ENCODE measurements around the gene LRMDA. TPM values are rescaled to one million over a fixed set of nuclear protein-coding genes. Genes with fewer than 3 reads are reported as not detected.

Gene LRMDA
- total RNA-seq, 1 donor from 2014 or later, result 0.96 TPM

GRCh38 chr10:75751232-75751631 lies 319.8 kb downstream of the LRMDA start:
- no peak for TF ChIP-seq CTCF (IDR thresholded peaks at IDR 0.05)
- Histone ChIP-seq H3K9me3 (no peaks in the 10 kb centered on the region), H3K4me3 (no peak overlapping the region), H3K36me3 (no peaks in the 10 kb centered on the region), H3K27me3 (no peaks in the 10 kb centered on the region), H3K4me1 (peaks cover 0 to 5% of the 10 kb centered on the region in 2 donors), H3K27ac (no peak overlapping the region)
- intact Hi-C loops (cut with DNase I), result no loop called here
- no peak for DNase-seq (ENCODE audit: low spot score in 2 of 2)

- Histone ChIP-seq H3K4me1 (peaks cover 0 to 5% of the 10 kb centered on the region in 2 donors), H3K27me3 (no peaks in the 10 kb centered on the region), H3K36me3 (no peaks in the 10 kb centered on the region), H3K4me3 (no peak overlapping the region), H3K9me3 (no peaks in the 10 kb centered on the region), H3K27ac (no peak overlapping the region)
- intact Hi-C loops (cut with DNase I), result no loop called here
- DNase-seq (ENCODE audit: low spot score in 2 of 2), result no peak
- TF ChIP-seq CTCF (IDR thresholded peaks at IDR 0.05), result no peak
Observed at GRCh38 chr10:75753621-75754020, 322.2 kb downstream of the LRMDA start.

GRCh38 chr10:75754096-75754831 lies 322.8 kb downstream of the LRMDA start:
- H3K4me3 ChIP-seq, result no peak overlapping the region
- H3K4me1 ChIP-seq, result peaks cover 0 to 5% of the 10 kb centered on the region in 2 donors
- intact Hi-C loops (cut with DNase I), result no loop called here
- H3K27me3 ChIP-seq, result no peaks in the 10 kb centered on the region
- peak overlapping the region in 1 of 2 donors; percentile 15 for H3K27ac ChIP-seq
- H3K36me3 ChIP-seq, result no peaks in the 10 kb centered on the region
- H3K9me3 ChIP-seq, result no peaks in the 10 kb centered on the region
- DNase-seq (ENCODE audit: low spot score in 2 of 2), result no peak
- TF ChIP-seq CTCF (IDR thresholded peaks at IDR 0.05), result no peak

- intact Hi-C loops (cut with DNase I), result no loop called here
- no peaks in the 10 kb centered on the region for H3K27me3 ChIP-seq
- H3K9me3 ChIP-seq, result no peaks in the 10 kb centered on the region
- H3K4me3 ChIP-seq, result no peak overlapping the region
- peaks cover 0 to 5% of the 10 kb centered on the region in 2 donors for H3K4me1 ChIP-seq
- TF ChIP-seq CTCF (IDR thresholded peaks at IDR 0.05), result no peak
- no peak overlapping the region for H3K27ac ChIP-seq
- no peak for DNase-seq (ENCODE audit: low spot score in 2 of 2)
- no peaks in the 10 kb centered on the region for H3K36me3 ChIP-seq
Observed at GRCh38 chr10:75755528-75755927, 324.1 kb downstream of the LRMDA start.

- Histone ChIP-seq H3K4me1 (no peaks in the 10 kb centered on the region), H3K27ac (no peak overlapping the region), H3K27me3 (no peaks in the 10 kb centered on the region), H3K9me3 (no peaks in the 10 kb centered on the region), H3K36me3 (no peaks in the 10 kb centered on the region), H3K4me3 (no peak overlapping the region)
- TF ChIP-seq CTCF (IDR thresholded peaks at IDR 0.05), result no peak
- intact Hi-C loops (cut with DNase I), result no loop called here
- DNase-seq (ENCODE audit: low spot score in 2 of 2), result no peak
Observed at GRCh38 chr10:75761289-75761688, 329.9 kb downstream of the LRMDA start.

Data from ascending aorta (tissue), 2 donors.